CD4-positive, alpha-beta T cell treated with Interleukin-17A for 4 hours (primary cell): ENCODE results near the gene GNS.

ENCODE experiments used
- DNase-seq: peaks from one replicate; pipeline ENCODE4 v3.0.0-alpha.2; 2020; ENCODE audit warnings: mixed read lengths

The GNS gene

DNA sequence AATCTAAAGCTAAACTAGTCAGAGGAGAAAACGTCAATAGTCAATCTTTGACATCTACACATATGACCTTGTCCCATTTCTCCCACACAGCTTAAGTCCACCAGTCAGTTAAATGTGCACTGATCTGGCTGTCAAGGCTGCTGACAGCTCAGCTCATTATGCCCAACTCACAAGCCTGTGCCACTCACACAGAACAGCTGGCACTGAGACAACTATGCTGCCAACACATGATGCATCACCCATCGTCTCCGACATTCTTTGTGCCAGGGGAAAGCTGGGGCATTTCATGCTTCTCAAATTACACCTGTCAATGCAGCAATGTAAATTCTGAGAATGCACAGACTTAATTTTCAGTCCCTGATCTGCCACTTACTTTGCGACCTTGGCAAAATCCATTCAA is 25.3 kb downstream of the GNS start:
- no peak for DNase-seq

DNA sequence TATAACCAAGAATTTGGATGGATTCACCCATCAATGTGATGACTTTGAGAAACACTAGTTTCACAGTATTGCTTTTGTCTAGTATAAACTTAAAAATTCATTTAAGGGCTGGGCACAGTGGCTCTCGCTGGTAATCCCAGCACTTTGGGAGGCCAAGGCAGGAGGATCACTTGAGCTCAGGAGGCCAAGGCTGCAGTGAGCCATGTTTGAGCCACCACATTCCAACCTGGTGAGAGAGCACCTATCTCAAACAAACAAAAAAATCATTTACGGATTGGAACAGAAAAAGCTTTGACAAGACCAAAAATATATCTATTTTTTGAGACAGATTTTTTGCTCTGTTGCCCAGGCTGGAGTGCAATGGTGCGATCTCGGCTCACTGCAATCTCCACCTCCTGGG is 27.5 kb downstream of the GNS start:
- DNase-seq: no peak

DNA sequence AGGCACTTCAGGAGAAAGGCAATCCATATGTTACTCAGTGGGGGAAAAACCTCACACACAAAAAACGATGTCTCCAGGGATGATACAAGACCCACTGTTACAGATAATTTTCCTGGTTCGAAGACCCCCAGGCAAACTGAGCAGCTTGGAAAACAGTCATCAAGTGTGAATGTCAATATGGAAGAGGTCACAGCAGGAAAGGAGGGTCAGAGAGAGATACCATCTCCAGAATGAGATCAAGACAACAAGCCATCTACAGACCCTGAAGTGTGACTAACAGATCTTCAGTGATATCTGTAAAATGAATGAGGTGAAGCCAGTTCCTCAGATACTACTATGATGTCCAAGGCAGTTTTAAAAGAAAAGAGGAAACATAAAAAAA is 28.6 kb downstream of the GNS start:
- no peak for DNase-seq

DNA sequence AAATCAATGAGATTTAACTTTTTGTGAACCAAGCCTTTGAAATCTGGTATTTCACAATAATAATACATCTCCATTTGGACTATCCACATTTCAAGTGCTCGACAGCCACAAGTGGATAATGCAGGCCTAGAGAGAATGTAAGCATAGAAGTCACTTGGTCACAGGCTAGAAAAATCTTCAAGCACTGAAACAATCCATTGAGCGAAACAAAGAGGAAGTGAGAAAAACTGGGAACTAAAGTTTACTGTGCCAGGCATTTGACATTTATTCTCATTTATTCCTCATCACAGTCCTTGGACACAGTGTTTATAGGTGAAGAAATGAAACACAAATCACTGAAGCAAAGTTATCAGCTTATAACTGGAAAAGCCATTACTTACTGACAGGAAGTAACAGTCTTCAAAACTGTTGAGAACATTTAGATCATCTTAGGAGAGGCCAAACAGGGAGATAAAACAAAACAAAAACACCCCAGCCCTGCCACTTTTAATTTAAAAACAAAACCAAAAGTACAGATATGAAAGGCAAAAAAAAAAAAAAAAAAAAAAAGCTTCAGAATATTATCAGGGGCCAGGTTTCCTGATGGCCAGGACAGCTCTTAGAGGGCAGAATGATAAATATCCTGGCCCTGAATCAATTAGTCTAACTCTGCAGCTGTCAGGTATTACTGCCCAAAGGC is 29.2 kb downstream of the GNS start:
- no peak for DNase-seq

DNA sequence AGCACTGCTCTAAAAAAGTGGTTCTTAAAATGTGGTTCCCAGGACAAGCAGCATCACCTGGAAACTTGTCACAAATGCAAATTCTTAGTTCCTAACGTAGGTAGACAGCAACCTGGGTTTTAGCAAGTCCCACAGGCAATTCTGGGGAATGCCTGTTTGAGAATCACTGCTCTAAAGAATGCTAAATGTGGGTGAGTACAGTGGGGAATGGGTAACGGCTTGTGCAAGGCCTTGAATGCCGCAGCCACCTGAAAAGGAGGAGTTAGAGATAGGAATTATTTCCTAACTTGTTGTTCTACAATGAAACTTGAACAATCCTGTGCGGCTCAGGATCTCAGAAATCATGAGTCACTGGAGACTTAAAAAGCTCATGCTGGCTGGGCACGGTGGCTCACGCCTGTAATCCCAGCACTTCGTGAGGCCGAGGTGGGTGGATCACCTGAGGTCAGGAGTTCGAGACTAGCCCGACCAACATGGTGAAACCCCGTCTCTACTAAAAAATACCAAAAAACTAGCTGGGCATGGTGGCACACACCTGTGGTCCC is 34.9 kb downstream of the GNS start:
- DNase-seq: no peak

DNA sequence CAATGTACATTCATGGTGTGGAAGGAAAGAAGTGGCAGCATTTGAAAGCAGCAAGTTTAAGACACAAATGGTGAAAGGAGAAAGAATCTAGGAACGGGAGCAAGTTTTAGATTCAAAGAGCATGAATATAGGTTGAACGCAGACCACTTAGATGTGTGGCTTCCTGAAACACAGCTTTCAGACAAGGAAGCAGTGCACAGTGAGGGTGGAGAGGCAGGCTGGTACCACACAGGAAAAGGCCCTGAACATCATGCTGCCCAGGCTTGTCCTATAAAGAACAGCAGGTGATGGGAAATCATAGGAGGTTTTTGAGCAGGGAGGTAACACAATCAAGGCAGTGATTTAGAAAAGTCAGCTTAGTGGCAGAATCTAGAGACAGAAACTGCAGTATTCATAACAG is 35.6 kb downstream of the GNS start:
- DNase-seq: no peak

DNA sequence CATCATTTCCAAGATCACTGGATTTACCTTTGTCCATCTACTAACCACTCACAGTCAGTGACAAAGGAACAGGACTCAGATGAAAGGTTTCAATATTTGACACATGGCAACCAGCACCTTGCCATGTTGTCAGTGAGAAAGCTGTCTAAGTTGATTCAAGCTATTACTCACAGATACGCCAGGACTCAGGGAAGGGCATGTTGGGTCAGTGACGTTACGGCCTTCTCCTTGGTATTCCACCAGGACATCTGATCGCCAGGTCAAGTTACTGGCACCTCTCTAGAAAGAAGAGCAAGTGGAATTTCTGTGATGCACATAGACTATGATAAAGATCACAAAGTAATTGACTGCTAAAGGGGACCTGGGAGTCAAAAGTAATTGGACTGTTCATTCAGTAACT is 36.4 kb downstream of the GNS start:
- DNase-seq: no peak

DNA sequence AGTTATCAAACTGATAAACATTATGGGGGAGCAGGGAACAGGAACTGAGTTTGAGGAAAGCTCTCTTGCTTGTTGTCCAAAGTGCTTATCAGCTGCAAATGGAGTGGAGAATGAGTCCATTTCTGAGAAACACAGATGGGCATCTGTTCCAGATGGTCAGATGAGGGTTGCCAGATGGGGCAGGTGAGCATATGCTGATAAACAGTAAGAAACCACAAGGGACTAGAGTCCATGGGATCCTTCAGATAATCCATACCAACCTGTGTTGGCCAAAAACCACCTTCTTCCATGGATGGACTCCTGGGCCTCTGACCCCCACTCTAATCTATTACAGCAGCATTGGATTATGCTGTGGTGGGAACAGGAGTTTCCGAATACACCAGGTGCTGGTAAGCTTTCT is 38.3 kb downstream of the GNS start:
- no peak for DNase-seq

DNA sequence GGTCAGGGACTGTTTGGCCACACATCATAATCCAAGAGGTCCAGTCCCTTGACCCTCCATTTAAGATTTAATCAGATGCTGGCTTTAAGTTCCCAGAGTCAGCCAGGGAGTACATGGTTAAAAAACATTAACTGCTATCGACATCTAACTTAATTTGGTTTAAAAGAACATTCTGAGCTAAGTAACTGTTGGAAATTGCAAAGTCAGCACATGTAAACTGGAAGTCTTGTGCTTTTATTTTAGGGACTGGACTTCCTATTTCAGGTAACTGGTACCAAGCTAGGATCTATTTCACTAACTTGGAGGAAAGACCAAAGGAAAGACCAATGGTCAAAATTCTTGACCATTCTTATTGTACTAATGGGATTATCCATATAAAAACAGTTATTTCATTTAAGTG is 40.6 kb downstream of the GNS start:
- DNase-seq: no peak

DNA sequence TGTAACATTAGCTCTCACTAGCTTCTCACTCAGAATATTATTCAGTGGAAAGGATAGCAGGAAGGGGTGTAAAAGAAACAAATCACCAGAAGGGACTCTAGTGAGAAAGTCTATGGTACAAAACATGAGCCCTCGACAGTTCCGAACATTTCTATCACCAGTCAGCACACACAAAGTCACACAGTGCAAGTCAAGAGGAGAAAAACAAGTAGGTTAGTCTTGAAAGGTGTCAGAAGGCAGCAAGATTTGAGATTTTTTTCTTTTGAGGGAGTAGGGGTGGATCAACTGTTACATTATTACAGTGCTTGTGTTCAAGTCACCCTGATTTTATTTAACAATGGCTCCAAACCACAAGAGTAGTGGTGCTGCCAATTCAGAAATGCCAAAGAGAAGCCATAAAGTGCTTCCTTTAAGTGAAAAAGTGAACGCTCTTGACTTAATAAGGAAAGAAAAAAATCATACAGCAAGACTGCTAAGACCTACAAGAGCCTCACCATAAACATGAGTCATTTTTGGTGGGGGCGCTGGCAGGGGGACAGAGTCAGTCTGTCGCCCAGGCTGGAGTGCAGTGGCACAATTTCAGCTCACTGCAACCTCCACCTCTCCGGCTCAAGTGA is 42.3 kb downstream of the GNS start:
- no peak for DNase-seq

DNA sequence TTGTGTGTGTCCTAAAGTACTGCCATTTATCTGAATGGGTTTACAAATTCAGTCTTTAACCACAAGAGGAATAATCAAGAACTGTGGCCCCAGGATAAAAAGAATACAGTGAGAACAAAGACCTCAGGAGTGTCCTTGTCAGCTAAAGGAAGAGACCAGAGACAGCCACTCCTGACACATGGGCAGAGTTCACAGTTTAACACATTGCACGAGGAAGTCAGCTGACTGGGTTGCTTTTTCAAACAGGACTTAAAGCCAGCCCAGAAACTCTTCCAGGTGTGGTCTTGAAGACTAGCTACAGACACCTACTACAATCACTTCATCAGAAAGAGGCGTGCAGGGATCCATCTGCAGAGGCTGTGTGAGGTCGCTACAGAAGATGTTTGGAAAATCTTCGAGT is 42.8 kb downstream of the GNS start:
- no peak for DNase-seq

DNA sequence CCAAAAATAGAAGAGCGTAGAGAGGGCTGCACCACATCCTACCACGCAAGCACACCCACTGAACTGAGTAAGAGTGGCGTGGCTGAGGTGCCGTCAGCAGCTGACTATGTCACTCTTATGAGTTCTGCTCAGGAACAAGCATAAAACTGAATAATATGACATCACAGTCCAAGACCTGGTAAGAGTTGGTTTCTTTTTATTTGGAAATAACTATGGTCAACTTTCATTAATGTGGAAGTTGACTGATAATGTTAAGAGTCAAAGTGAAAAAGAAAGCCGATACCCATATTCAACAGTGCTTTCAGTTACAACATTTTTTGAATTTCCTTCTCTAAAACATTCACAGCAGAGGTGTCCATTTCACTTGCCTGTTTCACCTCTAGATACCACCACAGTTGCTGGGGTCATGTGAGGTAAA is 44.6 kb downstream of the GNS start:
- DNase-seq: no peak

DNA sequence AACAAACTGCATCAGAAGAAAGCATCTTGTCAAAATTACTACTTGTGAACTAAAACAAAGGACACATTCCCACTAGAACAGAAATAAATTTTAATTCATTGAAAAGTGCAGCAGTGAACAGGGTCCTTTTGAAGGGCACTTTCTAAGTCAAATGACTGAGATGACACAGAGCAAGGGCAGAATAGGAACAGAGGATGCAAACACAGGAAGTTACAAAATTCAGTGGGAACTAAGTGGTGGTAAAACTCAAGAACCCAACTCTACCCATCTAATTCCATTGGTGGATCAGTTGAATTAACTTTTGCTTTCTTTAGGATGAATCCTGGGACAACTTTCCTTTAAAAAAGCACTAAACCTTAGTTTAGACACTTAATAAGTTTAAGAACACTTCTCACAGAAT is 45.8 kb downstream of the GNS start:
- DNase-seq: no peak

DNA sequence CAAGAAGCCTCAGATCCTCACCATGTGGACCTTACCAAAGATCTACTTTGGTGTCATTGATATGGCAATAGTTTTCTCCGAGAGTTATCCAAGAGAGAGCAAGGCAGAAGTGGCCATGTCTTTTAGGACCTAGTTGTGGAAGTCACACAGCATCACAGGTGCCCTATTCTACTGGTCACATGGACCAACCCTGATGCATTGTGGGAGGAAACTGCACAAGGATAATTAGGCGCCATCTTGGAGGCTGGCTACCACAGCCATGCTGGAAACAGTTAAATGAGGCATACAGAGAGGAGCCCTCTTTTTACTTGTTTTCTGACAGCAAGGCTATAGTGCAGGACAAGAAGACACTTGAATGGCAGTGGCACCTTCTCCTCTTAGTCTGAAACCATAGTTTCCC is 49.8 kb downstream of the GNS start:
- DNase-seq: no peak

DNA sequence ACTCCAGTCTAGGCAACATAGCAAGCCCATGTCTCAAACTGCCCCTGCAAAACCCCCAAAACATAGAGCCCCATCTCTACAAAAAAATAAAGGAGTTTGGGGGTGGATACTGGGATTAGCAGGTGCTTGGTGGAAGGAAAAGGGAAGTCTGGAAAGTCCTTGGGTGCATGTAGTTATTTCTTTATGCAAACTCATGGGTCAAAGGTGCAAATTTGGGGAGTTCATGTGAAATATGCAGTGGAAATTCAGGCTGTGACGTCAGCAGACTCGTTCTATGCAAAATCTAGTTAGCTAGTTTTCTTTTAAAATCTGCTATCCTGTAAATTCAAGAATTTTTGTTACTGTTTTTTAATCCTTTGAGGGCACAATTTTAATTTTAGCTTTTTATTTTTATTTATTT is 51.3 kb downstream of the GNS start:
- DNase-seq: no peak

DNA sequence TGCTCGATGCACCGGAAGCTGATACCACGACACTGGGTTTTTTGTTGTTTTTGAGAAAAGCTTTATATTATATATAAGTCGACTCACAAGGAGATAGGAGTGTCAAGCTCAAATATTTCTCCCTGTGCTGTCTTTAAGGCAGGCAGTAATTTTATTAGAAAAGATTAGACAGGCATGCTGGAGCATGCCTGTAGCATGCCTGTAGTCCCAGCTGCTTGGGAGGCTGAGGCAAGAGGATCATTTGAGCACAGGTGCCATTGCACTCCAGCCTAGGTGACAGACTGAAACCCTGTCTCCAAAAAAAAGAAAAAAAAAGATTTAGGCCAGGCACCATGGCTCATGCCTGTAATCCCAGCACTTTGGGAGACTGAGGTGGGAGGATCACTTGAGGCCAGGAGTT is 51.8 kb downstream of the GNS start:
- no peak for DNase-seq

DNA sequence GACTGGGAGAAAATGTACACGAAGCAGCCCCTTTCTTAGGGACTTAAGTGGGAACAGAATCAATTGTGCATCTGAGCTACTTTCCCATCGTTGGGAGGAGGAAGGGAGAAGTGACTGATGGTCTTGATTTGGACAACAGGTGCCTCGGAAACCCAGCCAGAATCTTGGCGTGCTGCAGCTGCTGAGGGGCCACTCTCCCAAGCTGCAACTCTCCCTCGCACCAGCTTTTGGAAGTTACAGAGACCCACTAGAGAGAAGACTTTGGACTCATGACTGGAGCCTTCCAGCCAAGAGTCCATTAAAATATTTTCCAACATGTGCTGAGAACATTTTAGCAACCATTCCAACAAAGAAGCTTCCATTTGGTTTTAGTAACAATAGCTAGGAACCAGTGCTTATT is 52.3 kb downstream of the GNS start:
- DNase-seq: no peak

DNA sequence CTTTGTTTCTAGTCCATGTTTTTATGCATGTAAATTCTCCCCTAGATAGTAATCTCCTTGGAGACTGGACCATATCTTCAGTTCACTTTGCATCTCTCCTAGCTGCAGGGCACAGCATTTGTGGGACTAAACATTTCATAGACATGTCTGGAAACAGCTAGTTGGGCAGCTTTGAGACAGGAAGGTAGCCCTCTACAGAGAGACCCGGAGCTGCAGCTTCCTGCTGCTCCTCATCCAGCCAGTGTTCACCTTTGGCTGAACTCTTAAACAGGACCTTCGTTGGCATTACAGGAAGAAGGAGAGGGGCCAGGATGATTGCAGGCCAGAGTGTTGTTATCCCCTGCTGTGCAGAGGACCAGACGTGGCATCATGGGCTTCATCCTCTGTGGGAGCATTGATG is 52.9 kb downstream of the GNS start:
- no peak for DNase-seq

DNA sequence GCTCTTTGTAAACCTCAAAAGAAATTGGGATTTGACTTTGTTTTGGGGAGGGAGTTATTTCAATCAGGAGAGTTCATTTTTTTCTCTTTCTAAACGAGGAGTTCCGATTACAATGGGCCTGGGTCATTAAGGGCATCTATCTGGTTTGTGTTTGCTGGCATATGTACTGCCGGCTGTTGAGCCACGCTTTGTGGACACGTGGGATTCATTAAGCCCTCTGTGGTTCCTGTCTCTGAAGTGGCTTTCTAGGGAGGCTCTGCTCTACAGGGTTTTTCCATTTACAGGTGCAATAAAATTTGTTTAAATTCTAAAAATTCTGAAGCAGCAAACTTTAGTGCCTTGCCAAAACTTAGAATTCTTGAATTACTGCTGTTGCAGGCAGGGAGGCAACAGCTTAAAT is 57.9 kb downstream of the GNS start:
- DNase-seq: no peak

DNA sequence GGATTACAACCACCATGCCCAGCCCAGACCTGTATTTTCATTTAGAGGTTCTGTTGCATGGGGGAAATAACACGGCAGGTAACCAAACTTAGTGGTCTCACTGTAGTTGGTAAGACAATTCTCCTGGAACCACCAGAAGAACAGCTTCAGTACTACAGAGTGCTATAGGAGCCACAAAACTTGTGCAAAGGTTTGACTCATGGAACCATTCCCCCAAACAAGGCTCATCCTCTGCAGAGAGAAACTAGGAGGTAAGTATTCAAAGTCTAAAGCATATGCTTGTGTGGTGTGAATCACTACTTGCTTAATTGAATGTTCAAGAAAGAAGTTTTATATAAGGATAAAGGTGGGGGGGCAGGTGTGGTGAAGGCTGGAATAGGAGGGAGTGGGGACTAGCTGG is 58.7 kb downstream of the GNS start:
- no peak for DNase-seq

DNA sequence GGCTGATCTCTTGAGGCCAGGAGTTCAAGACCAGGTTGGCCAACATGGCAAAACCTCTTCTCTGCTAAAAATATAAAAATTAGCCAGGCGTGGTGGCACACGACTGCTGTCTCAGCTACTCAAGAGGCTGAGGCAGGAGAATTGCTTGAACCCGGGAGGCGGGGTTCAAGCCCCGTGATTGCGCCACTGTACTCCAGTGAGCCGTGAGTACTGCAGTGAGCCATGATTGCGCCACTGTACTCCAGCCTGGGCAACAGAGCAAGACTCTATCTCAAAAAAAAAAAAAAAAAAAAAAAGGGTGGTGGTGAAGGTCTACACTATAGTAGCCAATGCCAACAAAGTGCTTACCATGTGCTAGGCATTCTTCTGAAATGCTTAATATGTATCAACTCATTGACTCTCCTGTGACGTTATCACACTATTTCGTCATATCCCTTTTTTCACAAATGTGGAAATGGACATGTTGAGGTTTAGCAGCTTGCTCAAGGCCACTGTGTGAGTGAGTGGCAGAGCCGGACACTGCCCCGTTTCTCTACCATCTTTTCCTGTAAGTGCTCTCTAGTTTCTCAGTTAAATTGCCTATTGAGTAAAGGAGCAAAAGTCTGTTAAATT is 59.6 kb downstream of the GNS start:
- DNase-seq: no peak

DNA sequence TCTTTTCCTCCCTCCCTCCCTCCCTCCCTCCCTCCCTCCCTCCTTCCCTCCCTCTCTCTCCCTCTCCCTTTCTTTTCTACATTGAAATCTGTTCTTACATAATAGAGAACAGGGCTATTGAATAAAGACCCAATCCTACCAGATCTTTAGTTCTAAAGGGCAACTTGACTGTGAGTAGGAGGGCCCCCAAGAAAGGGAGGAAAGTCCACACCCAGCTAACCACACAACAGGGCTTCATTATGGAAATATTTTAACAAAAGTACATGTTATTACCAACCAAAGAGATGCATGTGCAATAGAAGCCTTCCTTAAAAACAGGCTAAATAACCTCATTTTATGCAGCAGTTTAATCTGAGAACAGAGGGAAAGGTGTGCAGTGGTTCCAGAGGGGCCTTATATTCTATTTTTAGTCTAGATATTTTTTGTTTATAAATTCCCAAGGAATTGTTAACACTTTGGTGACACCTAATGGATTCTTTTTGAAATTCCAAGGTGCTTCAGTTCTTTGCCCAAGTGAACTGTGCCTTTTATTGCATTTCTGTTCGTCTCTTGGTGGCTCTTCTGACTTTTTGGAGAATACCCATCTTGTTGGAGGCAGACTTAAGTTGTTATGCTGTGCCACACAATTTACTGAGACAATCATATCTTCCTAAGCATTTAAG is 63.0 kb downstream of the GNS start:
- DNase-seq: no peak

DNA sequence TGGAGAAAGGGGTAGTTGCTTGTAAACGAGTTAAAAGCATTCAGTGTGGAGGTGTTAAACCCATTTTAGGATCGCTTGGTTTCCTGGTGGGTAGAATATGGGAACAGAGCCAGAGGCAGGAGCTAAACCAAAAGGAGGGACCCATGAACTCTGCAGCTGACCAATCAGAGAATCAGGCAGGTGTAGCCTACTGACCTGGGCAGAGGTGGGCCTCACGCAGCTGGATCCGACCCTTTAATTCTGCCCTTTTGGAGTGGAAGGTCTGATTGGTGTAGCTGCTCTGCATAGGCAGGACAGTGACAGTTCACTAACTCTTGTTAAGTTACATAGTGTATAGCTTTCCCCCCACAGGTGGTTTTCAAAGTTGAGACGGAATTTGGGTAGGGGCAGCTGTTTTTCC is 63.7 kb downstream of the GNS start:
- no peak for DNase-seq
